HG03135 (cell line): ENCODE results near the gene MCCD1.
A peak's percentile ranks its signal among the peaks of the same experiment; 100 is the strongest.
"Not testable (repeated sequence)": the region's sequence is repeated elsewhere in the genome, so short reads cannot be mapped to it uniquely, and the experiment has no call there.

Source experiments
- ATAC-seq: cut with Tn5 transposase; IDR thresholded peaks from one replicate; pipeline ENCODE4 v1.9.1; 2021; ENCODE audit warnings: mild to moderate bottlenecking, moderate library complexity; ENCODE audit not compliant: unreplicated experiment

The MCCD1 gene

GRCh38 chr6:31528821-31529328 lies at the start of gene MCCD1:
Gene MCCD1 (plus strand): TSS chr6:31528962. CDS start chr6:31529015, 53 bp downstream.
- ATAC-seq: no peak

- no peak for ATAC-seq
Measured at GRCh38 chr6:31479151-31479932, 49.4 kb upstream of the MCCD1 start.

DNA sequence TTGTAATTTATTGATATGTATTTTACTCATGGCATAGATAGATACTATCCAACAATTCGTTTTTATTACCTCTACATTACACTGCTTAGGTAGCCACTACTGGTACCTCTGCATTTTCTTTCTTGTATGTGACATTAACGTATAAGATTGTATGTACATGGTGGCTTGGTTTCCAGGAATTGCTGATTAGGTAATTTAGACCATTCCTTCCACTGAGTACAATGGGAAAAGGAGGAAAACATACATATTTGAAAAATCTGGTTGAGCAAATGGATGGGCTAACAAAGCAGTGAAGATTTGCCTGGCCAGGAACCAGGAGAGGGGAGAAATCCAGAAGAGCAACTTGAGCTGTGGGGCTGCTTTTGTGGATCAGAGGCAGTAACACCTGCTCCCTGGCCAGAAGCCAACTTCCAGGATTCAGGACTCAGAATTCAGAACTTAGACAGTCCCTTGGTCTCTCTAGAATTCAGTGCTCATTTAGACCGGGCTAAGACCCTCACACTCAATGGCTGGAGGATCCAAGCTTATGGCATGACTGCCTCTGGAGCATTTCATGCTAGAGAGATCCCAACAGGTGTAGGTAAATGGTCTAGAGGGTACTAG lies 48.7 kb upstream of the MCCD1 start:
- ATAC-seq: no peak

GRCh38 chr6:31480574-31480973 lies 48.2 kb upstream of the MCCD1 start:
- ATAC-seq: no peak

DNA sequence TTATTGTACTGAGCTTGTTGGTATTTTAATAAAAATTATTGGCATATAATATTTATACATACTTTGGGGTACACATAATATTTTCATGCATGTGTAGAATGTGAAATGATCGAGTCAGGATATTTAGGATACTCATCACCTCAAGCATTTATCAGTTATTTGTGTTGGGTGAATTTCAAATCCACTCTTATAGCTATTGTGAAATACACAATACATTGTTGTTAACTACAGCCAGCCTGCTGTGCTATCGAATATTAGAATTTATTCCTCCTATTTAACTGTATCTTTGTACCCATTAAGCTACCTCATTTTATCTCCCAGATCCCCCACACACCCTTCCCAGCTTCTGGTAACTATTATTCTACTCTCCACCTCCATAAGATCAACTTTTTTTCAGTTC lies 45.4 kb upstream of the MCCD1 start:
- no peak for ATAC-seq

DNA sequence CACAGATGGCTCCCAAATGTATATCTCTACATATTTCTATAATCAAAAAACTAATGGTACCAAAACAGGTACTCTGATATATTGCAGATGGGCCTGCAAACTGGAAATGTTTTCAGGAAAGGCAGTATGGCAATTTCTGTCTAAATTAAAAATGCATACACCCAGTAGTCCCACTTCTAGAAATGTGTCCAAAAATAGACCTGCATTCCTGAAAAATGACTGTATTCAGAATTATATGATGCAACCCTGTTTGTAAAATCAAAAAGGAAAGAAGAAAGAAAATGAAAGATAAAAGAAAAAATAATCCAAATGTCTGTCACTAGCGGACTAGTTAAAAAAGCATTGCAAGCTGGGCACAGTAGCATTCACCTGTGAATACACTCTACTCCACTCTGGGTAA lies 43.7 kb upstream of the MCCD1 start:
- ATAC-seq: no peak

- not testable (repeated sequence) for ATAC-seq
Measured at GRCh38 chr6:31486065-31486837, 42.5 kb upstream of the MCCD1 start.

GRCh38 chr6:31487674-31488073 lies 41.1 kb upstream of the MCCD1 start:
- ATAC-seq: not testable (repeated sequence)

GRCh38 chr6:31489086-31489485 lies 39.7 kb upstream of the MCCD1 start:
- ATAC-seq: no peak

- no peak for ATAC-seq
Measured at GRCh38 chr6:31490115-31490873, 38.5 kb upstream of the MCCD1 start.

DNA sequence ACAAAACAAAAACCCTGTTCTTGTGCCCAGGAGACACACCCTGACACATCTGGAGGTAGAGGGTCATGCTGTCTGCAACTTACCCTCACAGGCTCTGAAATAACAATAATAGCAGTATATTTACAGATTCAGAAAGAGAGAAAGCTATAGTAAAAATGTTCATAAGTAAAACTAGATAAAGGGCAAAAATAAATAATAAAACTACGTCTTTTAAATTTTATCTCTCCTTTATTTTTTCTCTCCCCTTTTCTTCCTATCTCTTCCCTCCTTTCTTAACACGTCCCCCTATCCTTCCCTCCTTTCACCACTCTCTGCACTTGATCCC lies 35.2 kb upstream of the MCCD1 start:
- not testable (repeated sequence) for ATAC-seq

DNA sequence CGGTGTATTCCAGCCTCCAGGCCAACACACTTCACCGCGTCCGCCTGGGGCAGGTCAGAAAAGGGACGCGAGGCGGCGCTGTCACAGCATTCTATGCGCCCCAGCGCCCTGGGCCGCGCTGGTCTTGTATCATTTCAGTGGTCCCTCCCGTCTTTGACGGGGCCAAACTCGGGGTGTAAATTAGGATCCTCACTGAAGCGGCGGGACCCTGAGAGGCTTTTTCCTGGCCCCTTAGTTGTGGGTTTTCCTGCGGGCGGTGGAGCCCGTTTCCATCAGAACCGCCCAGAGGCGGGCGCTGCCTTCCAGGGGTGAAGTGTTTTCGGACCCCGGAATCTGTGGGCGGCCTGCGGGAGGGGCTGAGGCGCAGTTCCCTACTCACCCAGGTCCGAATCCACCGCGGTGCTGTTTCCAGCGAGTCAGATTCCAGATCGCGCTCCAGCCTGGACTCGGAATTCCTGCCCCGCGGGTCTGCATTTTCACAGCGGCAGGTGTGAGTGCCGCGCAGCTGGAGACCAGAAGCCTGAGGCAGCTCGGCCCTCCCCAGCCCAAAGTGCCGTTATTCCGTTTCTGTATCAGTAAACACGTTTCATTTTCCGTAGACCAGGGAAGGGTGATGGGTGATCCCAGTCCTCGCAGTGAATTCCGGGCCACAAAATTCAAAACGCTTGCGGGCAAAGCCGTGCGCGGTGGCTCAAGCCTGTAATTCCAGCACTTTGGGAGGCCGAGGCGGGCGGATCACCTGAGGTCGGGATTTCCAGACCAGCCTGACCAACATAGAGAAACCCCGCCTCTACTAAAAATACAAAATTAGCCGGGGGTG lies 34.7 kb upstream of the MCCD1 start:
- ATAC-seq: peak; percentile 42

GRCh38 chr6:31495580-31495979 lies 33.2 kb upstream of the MCCD1 start:
- ATAC-seq: no peak

- not testable (repeated sequence) for ATAC-seq
Measured at GRCh38 chr6:31496826-31497225, 31.9 kb upstream of the MCCD1 start.

DNA sequence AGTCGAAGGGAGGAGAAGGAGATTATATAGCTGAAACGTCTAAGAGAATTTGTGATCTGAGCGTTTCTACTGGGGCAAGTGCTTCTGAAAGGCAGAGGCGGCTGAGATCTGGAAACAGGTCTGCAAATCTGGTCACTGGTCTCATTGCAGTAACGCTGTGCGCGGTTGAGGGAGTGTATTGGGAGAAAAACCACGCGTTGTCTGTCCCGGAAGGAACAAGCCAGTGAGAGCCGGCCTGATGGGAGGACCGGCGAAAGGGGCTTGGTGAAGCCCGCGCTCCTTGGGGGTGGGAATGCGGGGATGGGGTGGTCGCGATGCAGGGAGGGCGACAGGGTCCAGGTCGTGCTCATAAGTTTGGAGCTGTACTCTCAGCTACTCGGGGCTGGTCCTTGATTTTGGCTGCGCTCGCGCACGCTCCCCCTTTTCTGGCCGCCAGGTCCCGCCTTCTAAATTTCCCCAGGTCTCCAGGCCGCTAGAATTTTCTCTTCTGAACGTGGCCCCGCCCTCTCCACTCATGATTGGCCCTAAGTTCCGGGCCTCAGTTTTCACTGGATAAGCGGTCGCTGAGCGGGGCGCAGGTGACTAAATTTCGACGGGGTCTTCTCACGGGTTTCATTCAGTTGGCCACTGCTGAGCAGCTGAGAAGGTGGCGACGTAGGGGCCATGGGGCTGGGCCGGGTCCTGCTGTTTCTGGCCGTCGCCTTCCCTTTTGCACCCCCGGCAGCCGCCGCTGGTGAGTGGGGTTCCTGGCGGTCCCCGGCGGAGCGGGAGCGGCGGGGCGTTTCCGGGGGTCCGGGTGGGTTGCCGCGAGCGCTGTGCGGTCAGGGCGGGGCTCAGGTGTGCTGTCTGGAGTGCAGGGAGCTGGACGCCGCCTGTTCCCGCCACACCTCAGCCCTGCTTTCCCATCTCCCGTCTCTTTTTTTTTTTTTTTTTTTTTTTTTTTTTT lies 31.0 kb upstream of the MCCD1 start, which contains the start of gene MICB:
Gene MICB, plus strand, starts transcription at position 615 of the 946 bp plus-strand sequence. Its CDS starts 49 bp downstream, at position 664.
- peak; percentile 60 for ATAC-seq

GRCh38 chr6:31498748-31499147 lies 30.0 kb upstream of the MCCD1 start:
- ATAC-seq: no peak

DNA sequence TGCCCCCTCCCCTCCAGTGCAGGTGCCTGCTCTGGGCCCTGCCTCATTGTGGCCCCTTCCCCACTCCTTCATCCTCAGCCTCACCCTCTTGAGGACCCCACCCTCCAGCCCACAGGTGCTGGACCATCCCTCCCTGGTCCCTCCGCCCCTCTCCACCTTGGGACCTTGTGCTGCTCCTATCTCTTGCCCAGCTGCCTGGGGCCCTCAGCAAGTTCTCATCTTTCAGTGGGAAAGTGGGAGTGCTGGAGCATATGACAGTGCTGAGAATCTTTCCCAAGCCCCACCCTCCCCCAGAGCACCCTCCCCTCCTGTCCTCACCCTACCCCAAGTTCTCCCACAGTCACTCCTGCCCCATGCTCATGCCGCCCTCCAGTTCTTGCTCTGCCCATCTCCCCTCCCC lies 29.1 kb upstream of the MCCD1 start:
- ATAC-seq: not testable (repeated sequence)

GRCh38 chr6:31502586-31502985 lies 26.2 kb upstream of the MCCD1 start:
- ATAC-seq: no peak

DNA sequence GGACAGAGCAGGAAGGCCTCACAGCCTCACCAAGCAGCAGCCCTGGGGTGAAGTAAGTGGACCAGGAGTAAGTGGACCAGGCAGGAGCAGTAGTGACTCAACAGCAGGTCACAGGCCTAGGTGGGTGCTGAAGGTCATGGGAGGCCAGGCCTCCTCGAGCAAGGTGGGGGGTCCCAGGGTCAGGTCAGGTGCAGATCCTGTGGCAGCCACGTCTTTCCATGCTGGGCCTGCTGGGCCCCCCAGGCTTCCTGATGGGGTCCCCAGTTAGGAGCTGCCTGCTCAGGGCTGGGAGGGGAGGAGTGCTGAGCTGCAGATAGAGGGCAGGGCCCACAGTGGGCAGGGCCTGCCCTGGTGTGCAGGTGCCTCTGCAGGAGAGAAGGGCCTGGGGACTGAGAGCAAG lies 19.7 kb upstream of the MCCD1 start:
- not testable (repeated sequence) for ATAC-seq
